Esophagus squamous epithelium (tissue), 4 donors: Measurements from ENCODE around the gene RAB5B.

Experiments
- CTCF ChIP-seq, 6 experiments: fragments of 450-650 bp in 4 of 6; fragments of 200-600 bp in 2 of 6; sonication (generic) in 2 of 6; IDR thresholded peaks; one replicate each; pipeline ENCODE4 v1.5.1; 2016 to 2019; ENCODE audit warnings: antibody characterized with exemption in 6 of 6, mild to moderate bottlenecking in 4 of 6, moderate library complexity in 4 of 6
- POLR2A ChIP-seq, 4 donors: fragments of 450-650 bp; IDR thresholded peaks; one replicate each; pipeline ENCODE4 v1.6.1; 2017; ENCODE audit warnings: antibody characterized with exemption in 4 of 4, mild to moderate bottlenecking in 4 of 4, moderate library complexity in 3 of 4

- TF ChIP-seq CTCF (IDR thresholded peaks at IDR 0.05) (no peak), POLR2A (IDR thresholded peaks at IDR 0.05) (no peak)
Observed at GRCh38 chr12:55937981-55938380, 35.9 kb upstream of the RAB5B start.
